HG03571 (cell line): ENCODE measurements around the gene EIF2B4.
"Not testable (repeated sequence)": the region's sequence is repeated elsewhere in the genome, so short reads cannot be mapped to it uniquely, and the experiment has no call there.

ENCODE experiments used
- ATAC-seq: cut with Tn5 transposase; IDR thresholded peaks from one replicate; pipeline ENCODE4 v1.9.1; 2021; ENCODE audit not compliant: unreplicated experiment

The EIF2B4 gene

GRCh38 chr2:27378096-27378808 lies 8.1 kb upstream of the EIF2B4 start:
- ATAC-seq: no peak

- ATAC-seq: no peak
Measured at GRCh38 chr2:27377618-27378095, 7.5 kb upstream of the EIF2B4 start.

- ATAC-seq: no peak
Measured at GRCh38 chr2:27376866-27377617, 6.9 kb upstream of the EIF2B4 start.

GRCh38 chr2:27376151-27376865 lies 6.2 kb upstream of the EIF2B4 start:
- no peak for ATAC-seq

- ATAC-seq: no peak
Measured at GRCh38 chr2:27375513-27376099, 5.5 kb upstream of the EIF2B4 start.

- ATAC-seq: no peak
Measured at GRCh38 chr2:27373567-27373966, 3.4 kb upstream of the EIF2B4 start.

- no peak for ATAC-seq
Measured at GRCh38 chr2:27372937-27373336, 2.8 kb upstream of the EIF2B4 start.

GRCh38 chr2:27370816-27371620 lies 880 bp upstream of the EIF2B4 start:
- peak; percentile 17 for ATAC-seq

GRCh38 chr2:27369471-27370025 lies 590 bp downstream of the EIF2B4 start:
- ATAC-seq: peak; percentile 8

GRCh38 chr2:27363933-27364332 lies 6.2 kb downstream of the EIF2B4 start:
- no peak for ATAC-seq

GRCh38 chr2:27362678-27363420 lies 7.3 kb downstream of the EIF2B4 start:
- ATAC-seq: no peak

GRCh38 chr2:27356382-27357181 lies 13.6 kb downstream of the EIF2B4 start, which contains the start of gene GTF3C2:
Gene GTF3C2, minus strand, starts transcription at chr2:27356764. Its CDS starts 13,210 bp downstream, at chr2:27343554.
- ATAC-seq: peak; percentile 77

GRCh38 chr2:27356056-27356381 lies 14.1 kb downstream of the EIF2B4 start:
- peak; percentile 18 for ATAC-seq

- no peak for ATAC-seq
Measured at GRCh38 chr2:27354597-27354927, 15.6 kb downstream of the EIF2B4 start.

- ATAC-seq: no peak
Measured at GRCh38 chr2:27353762-27354596, 16.2 kb downstream of the EIF2B4 start.

- not testable (repeated sequence) for ATAC-seq
Measured at GRCh38 chr2:27353386-27353761, 16.8 kb downstream of the EIF2B4 start.

- ATAC-seq: no peak
Measured at GRCh38 chr2:27351802-27352598, 18.1 kb downstream of the EIF2B4 start.
